Neural crest cell (in vitro differentiated cells): ENCODE data around the gene PSIP1. TPM values are rescaled to one million over a fixed set of nuclear protein-coding genes. Genes with fewer than 3 reads are reported as not detected.
A peak's percentile ranks its signal among the peaks of the same experiment; 100 is the strongest.

Experiments
- DNase-seq: peaks from one replicate; pipeline ENCODE4 v3.0.0; 2021; ENCODE audit warnings: low read depth, mixed read lengths, low spot score
- H3K27ac Mint-ChIP-seq: one replicate; pipeline ENCODE4 v1.8.0; 2021; ENCODE audit warnings: mild to moderate bottlenecking, mixed read lengths; ENCODE audit not compliant: unreplicated experiment
- H3K27me3 Mint-ChIP-seq: 2 replicates; pipeline ENCODE4 v1.8.0; 2021; ENCODE audit warnings: low read depth, mild to moderate bottlenecking, mixed read lengths
- H3K36me3 Mint-ChIP-seq: 2 replicates; pipeline ENCODE4 v1.8.0; 2021; ENCODE audit warnings: low read depth, mild to moderate bottlenecking, mixed read lengths
- H3K4me1 Mint-ChIP-seq: 2 replicates; pipeline ENCODE4 v1.8.0; 2021; ENCODE audit warnings: mixed read lengths
- H3K4me3 Mint-ChIP-seq: one replicate; pipeline ENCODE4 v1.8.0; 2021; ENCODE audit warnings: mild to moderate bottlenecking, mixed read lengths
- H3K9me3 Mint-ChIP-seq: 2 replicates; pipeline ENCODE4 v1.8.0; 2021; ENCODE audit warnings: mixed read lengths
- CTCF ChIP-seq: fragments of 200-600 bp; sonication (generic); conservative IDR thresholded peaks from 2 replicates; pipeline ENCODE4 v1.5.0; 2021; ENCODE audit warnings: antibody characterized with exemption, mild to moderate bottlenecking
- long read RNA-seq: library from polyadenylated mRNA; unstranded; transcript quantifications from one replicate; pipeline ENCODE4 v2.0.0, GENCODE V29; 2020
- total RNA-seq: library from RNA; stranded (reverse); gene quantifications from 2 replicates; pipeline ENCODE4 v1.2.1, GENCODE V29; 2021

PSIP1 gene
- total RNA-seq = 154 and 167 TPM in 2 replicates
- long read RNA-seq, partial matches to known transcripts = 18 of 28 reads
- long read RNA-seq, other reads (novel, unspliced or antisense) = 10 of 28 reads

- peak within 1 kb of the TSS; percentile 96 for H3K4me3 Mint-ChIP-seq
- peak within 1 kb of the TSS; percentile 100 for H3K27ac Mint-ChIP-seq
- H3K27me3 Mint-ChIP-seq = no peaks in the 10 kb centered on the region
- peak; percentile 10 for TF ChIP-seq CTCF
- DNase-seq = peak; percentile 80
- peaks cover 38% of the 10 kb centered on the region for H3K4me1 Mint-ChIP-seq
- H3K36me3 Mint-ChIP-seq = peaks cover 11% of the 10 kb centered on the region
- no peaks in the 10 kb centered on the region for H3K9me3 Mint-ChIP-seq
These were observed at the start of gene PSIP1 for GRCh38 chr9:15510789-15511575. TSS of gene PSIP1 (minus strand) at chr9:15510970. CDS start at chr9:15510188, 782 bp downstream.

- no peak for DNase-seq
- TF ChIP-seq CTCF = no peak
- Mint-ChIP-seq H3K4me1 (peaks cover 13% of the 10 kb centered on the region), H3K4me3 (peak overlapping the region; percentile 99), H3K9me3 (no peaks in the 10 kb centered on the region), H3K27ac (peak overlapping the region; percentile 94), H3K36me3 (peaks cover 8% of the 10 kb centered on the region), H3K27me3 (no peaks in the 10 kb centered on the region)
These were observed 42.7 kb upstream of the PSIP1 start for GRCh38 chr9:15553528-15553898.

- H3K27ac Mint-ChIP-seq = peak within 1 kb of the TSS; percentile 99
- peaks cover 5% of the 10 kb centered on the region for H3K36me3 Mint-ChIP-seq
- no peak for TF ChIP-seq CTCF
- peak within 1 kb of the TSS; percentile 99 for H3K4me3 Mint-ChIP-seq
- H3K4me1 Mint-ChIP-seq = peaks cover 13% of the 10 kb centered on the region
- H3K9me3 Mint-ChIP-seq = no peaks in the 10 kb centered on the region
- DNase-seq = peak; percentile 87
- H3K27me3 Mint-ChIP-seq = no peaks in the 10 kb centered on the region
These were observed 42.1 kb upstream of the PSIP1 start, which contains the start of gene CCDC171 for GRCh38 chr9:15552636-15553527. TSS of gene CCDC171 (plus strand) at chr9:15553043. CDS start at chr9:15564089, 11,046 bp downstream.

GRCh38 chr9:15549611-15550010 lies 38.8 kb upstream of the PSIP1 start:
- Mint-ChIP-seq H3K27me3 (no peaks in the 10 kb centered on the region), H3K27ac (no peak overlapping the region), H3K36me3 (peaks cover 2% of the 10 kb centered on the region), H3K4me3 (peak overlapping the region; percentile 22), H3K9me3 (no peaks in the 10 kb centered on the region), H3K4me1 (peaks cover 13% of the 10 kb centered on the region)
- DNase-seq = no peak
- TF ChIP-seq CTCF = no peak

- H3K27ac Mint-ChIP-seq = no peak overlapping the region
- peaks cover 3% of the 10 kb centered on the region for H3K9me3 Mint-ChIP-seq
- no peak for TF ChIP-seq CTCF
- no peak overlapping the region for H3K4me3 Mint-ChIP-seq
- no peaks in the 10 kb centered on the region for H3K27me3 Mint-ChIP-seq
- DNase-seq = no peak
- no peaks in the 10 kb centered on the region for H3K4me1 Mint-ChIP-seq
- H3K36me3 Mint-ChIP-seq = no peaks in the 10 kb centered on the region
These were observed 32.5 kb upstream of the PSIP1 start for GRCh38 chr9:15543047-15543813.
